Glomerular visceral epithelial cell (primary cell): ENCODE measurements around the gene ZNF879.
A peak's percentile ranks its signal among the peaks of the same experiment; 100 is the strongest.

Experiments
- DNase-seq: peaks from one replicate; pipeline ENCODE4 v3.0.0-alpha.2; 2016; ENCODE audit errors: extremely low spot score

ZNF879 gene

DNA sequence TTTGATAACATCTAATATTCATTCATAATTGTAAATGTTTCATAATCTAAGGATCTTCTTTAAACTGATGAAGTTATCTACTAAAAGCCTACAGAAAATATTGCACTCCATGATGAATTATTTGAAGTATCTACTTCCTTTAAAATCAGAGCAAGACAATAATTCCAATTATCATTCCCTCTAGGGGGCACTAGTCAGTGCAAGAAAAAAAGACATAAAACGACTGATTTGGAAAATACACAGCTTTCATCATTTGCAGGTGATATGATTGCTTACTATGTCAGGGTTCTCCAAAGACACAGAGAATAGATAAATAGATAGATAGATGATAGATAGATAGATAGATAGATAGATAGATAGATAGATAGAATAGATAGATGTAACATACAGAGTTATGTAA is 14.9 kb upstream of the ZNF879 start:
- no peak for DNase-seq

DNA sequence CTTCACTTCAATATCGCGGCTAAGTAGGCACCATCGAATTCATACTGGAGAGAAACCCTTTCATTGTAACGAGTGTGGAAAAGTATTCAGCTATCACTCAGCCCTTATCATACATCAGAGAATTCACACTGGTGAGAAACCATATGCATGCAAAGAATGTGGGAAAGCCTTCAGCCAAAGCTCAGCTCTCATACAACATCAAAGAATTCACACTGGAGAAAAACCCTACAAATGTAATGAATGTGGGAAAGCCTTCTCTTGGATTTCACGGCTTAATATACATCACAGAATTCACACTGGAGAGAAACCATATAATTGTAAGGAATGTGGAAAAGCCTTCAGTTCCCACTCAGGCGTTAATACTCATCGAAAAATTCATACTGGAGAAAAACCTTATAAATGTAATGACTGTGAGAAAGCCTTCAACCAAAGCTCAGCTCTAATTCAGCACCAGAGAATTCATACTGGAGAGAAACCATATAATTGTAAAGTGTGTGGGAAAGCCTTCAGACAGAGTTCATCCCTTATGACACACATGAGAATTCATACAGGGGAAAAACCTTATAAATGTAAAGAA is 9.5 kb downstream of the ZNF879 start:
- no peak for DNase-seq

DNA sequence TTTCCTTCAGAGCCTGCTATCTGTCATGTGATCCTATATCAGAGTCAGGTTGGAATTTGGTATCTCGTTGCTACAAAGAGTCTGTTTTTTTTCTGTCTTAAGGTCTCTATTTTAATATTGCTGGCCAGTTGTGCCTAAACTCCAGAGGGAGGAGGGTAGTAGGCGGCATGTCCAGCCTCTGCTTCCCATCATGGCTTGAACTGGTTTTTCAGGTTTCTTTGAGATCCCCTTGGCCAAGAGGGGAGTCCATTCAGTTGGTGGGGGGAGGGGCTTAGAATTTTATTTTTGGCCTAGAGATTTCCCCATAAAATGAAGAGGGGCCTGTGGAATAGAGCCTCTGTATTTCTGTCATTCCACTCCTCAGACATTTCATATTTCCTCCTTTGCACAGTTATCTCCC is 21.2 kb downstream of the ZNF879 start:
- no peak for DNase-seq

DNA sequence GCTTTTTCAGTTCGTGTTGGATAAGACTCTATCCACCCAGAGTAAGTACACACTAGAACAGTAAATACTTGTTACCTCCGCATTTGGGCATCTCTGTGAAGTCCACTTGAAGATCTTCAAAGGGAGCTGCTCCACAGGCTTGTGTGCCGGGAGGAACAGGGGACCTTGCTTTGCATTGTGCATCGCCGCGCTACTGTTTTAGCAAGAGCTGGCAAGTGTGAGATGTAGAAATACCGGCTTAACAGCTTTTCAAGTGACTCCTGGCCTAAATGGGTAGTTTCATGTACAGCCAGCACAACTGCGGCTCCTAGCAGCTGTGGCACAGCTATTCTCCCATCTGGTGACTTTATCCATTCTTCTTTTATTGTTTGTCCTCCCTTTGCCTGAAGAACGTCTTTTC is 28.2 kb downstream of the ZNF879 start:
- DNase-seq: no peak

DNA sequence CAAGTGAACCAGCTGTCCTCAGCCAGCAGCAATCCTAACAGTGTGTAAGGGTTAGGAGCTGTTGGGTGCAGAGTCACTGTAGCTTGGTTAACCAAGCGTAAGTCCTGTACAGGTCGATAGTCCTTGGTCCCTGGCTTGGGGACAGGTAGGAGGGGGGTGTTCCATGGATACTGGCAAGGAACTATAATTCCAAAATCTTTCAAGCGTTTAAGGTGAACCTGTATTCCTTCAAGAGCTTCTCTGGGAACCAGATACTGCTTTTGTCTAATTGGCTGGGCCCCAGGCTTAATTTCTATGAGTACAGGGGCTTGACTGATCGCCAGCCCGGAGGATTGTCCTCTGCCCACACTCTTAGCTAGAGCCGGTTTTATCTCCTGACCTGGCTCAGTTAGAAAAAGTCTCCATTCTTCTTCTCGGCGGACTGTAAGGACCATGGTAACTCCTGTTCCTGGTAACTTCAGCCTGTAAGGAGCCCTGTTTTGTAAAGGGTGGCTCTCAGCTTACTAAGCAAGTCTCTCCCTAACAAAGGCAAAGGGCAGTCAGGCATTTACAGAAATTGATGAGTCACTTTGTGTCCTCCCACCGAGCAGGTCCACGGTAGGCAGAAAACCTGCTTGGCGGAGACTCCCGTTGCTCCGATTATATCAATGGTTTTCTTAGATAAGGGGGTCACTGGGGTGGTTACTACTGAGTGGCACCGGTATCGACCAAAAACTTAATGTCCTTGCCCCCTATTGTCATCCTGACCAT is 30.6 kb downstream of the ZNF879 start:
- DNase-seq: no peak

DNA sequence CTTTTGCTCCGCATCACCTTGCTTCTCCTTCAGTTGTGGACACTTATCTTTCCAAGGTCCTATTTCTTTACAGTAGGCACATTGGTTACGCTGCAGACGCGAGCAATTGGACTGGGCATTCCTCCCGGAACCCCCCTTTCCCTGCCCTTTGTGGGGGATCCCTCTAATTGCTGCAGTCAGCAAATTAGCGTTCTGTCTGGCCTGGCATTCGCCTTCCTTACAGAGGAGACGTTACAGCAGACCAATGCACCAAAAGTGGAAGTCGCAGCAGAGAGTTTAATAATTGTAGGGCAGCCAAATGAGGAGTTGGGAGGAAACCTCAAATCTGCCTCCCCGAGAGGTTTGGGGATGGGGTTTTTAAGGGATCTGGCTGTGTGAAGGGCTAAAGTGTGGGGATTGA is 31.3 kb downstream of the ZNF879 start:
- DNase-seq: no peak

DNA sequence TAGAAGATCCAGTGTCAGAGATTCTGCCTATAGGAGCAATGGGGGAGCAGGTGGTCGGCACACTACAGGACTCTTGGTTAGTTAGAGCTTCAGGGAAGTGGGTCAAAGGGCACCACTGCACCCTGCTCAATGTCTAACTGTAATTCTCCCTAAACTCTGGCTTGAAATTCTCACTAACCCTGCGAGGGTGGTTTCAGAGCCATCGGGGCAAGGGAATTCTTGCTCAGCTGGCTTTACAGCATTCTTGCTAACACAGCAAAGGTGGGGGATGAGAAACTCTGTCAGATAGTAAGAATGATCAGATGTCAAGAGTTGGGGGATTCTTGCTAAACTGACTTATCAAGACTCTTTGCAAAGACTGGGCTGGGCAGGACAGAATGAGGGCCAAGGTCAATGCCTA is 31.8 kb downstream of the ZNF879 start:
- no peak for DNase-seq

DNA sequence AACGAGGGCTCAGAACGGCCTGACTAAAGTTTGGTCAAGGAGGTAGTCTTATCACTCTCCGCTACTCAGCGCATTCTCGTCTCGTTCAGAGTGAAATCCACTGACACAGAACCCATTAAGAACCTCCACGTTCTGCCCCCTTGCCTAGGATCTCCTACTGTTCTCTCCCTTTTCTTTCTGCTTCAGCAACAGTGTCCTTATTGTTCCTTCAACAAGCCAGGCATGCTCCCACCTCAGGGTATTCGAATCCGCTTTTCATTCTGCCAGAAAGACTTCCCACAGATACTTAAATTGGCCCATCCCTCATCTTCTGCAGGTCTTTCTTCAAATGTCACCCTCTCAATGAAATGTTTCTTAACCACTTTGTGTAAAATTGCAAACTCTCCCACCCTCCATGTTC is 32.2 kb downstream of the ZNF879 start:
- no peak for DNase-seq

DNA sequence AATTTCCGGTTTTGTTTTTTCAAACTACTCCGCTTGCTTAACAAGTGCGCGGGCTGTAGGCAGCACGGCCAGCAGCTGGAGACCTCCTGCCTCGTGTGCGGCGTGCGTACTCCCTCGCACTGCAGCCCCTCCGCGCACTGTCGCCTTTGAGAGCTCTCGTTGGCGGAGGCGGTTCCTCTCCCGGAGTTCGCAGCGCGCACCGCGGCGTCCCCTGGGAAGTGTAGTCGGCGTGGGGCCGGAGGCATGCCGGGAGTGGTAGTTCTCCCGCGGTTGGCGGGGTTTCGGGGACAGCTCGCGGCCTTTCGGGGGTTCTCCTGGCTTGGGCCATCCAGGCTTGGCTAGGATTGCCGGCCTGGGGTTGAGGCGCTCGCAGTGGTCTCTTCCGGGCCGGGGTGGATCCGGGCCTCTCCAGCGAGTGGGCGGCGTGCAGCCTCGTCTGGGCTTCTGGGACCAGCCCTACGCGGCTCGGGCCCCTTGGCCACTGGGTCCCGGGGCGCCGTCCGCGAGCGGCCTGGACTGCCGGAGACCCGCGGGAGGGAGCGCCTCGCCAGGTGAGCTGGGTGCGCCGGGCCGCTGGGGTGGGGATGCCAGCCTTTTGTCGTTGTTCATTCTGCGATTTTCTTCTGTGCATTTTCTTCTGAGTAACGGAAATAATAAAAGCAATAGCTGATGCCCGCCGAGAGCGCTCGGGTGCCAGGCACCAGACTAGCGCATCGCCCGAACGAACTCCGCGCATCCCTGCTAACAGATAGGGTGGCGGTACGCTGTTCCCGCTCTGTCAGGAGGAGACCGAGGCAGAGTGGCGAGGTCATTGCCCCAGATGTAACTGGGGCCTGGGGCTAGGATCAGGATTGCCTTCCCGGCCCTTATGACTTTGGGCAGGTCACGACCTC is 36.8 kb downstream of the ZNF879 start, which contains the start of gene ZNF354C:
Gene ZNF354C (plus strand): TSS at position 258 of the 893 bp plus-strand sequence. CDS start 1,696 bp downstream, outside the sequence.
- DNase-seq: peak; percentile 0

DNA sequence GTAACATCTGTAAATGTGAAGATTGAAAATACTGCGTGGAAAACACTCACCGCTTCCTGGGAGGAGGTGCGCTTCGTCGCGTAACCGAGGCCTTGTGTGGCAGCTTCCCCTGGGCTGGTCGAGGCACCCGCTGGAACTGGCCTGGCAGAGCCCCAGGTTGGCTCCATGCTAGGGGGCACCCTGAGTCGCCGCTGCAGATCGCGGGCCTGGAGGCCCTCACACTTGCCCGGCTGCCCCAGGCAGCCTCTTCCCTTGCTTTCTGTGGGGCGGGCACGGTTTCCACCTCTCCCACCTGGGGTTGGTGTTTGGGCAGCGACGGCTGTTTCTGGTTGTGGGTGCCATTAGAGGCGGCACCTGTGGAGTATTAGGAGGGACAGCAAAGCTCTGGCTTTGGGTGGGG is 37.4 kb downstream of the ZNF879 start:
- no peak for DNase-seq

DNA sequence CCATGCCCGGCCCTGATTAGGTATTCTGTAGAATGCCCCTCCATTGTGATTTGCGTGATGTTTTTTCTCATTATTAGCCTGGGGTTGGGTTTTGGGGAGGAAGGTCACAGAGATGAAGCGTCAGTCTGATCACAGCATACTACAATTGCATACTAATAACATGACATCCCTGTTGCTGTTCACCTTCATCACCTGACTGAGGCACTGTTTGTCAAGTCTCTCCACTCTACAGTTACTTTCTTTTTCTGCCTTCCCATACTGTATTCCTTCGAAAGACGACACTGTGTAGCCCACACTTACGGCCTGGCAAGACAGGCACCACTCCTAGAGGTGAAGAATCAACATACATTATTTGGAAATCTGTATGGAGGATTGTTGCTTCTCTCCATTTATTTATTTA is 42.1 kb downstream of the ZNF879 start:
- no peak for DNase-seq

DNA sequence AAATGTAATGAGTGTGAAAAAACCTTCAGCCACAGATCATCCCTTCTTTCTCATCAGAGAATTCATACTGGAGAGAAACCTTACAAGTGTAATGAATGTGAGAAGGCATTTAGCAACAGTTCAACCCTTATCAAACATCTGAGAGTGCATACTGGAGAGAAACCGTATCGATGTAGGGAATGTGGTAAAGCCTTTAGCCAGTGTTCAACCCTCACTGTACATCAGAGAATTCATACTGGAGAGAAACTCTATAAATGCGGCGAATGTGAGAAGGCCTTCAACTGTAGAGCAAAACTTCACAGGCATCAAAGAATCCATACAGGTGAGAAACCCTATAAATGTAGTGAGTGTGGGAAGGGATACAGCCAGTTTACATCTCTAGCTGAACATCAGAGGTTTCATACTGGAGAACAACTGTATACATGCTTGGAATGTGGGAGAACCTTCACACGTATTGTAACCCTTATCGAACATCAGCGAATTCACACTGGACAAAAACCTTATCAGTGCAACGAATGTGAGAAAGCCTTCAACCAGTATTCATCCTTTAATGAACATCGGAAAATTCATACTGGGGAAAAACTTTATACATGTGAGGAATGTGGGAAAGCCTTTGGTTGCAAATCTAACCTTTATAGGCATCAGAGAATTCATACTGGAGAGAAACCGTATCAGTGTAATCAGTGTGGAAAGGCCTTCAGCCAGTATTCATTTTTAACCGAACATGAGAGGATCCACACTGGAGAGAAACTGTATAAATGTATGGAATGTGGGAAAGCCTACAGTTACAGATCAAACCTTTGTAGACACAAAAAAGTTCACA is 55.8 kb downstream of the ZNF879 start:
- DNase-seq: no peak

DNA sequence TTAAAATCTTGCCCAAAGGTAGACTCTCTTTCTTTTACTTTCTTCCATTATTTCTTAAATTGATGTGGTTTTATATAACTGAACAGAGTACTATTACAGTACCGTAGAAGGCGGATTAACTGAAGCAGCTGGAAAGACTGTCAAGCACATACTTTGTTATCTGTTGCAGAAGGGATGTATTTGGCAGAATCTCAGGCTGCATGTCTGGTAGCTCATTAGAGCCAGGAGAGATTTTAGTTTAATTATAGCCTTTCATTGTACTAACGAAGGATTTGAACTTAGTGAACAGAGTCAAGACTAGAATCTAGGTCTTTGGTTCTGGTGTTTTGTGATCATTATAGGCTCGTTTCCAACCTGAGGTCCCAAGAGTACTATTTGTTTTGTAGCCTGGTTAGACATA is 57.1 kb downstream of the ZNF879 start:
- DNase-seq: no peak
